HCEC 1CT (cell line): ENCODE data around the gene CDK9.
"Not testable (repeated sequence)": the region's sequence is repeated elsewhere in the genome, so short reads cannot be mapped to it uniquely, and the experiment has no call there.

Source experiments
- DNase-seq: peaks from one replicate; pipeline ENCODE4 v3.0.0-alpha.2; 2017

The CDK9 gene

DNA sequence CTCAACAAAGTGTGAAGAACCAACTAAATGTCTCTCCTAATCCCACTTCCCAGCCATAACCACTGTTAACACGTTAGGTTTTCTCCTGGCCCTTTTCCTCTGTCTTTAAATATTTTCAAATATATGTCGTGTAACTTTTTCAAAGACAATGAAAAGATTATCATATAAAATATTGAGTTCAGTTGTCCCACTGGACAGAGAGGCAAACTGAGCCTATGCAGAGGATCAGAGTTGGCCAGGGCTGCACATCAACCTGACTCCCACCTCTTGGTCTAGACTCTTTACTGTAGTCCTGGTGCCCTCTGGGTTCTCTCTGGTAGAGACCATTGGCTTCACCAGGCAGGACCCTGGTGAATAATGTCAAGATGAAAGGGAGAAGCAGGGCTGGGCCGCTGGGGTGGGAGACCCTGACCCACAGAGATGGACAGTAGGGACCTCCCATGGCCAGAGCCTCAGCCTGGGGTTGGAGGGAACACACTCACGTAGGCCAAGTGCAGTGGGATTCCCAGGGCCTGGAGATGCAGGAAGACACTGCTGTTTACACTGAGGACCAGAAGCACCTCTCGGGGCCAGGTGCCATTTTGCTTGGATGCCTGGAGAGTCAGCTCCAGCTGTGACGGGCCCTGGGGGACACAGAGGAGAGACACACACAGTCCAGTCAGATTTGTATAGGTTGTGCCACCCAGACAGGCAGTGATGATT is 43.5 kb downstream of the CDK9 start:
- no peak for DNase-seq

DNA sequence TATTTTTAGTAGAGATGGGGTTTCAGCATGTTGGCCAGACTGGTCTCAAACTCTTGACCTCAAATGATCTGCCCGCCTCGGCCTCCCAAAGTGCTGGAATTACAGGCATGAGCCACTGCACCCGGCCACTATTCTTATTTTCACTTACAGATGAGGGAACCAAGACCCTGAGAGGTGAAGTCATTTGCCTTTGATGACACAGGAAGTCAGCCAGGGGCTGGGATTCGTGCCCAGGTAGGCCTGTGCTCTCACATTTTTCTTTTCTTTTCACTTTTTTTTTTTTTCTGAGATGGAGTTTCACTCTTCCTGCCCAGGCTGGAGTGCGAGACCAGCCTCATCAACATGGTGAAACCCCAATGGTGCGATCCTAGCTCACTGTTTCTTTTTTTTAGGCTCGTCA is 46.4 kb downstream of the CDK9 start:
- no peak for DNase-seq

DNA sequence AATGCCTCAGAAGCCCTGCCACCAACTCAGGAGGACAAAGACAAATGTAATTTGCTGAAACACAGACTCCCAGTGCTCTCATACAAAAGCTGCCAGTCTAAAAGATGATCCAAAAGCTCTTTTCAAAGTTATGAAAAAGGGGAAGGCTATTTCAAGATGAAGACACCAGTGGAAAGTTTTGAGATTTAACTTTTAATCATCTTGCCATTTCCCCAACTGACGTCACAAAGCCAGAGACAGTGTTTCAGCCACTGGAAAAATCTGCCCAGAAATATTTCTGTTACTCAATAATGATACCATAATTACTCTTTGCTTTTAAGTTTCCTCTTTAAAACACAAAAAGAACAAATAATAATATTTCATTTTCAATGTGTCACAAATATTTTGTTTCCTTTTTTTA is 47.7 kb downstream of the CDK9 start:
- peak; percentile 35 for DNase-seq

DNA sequence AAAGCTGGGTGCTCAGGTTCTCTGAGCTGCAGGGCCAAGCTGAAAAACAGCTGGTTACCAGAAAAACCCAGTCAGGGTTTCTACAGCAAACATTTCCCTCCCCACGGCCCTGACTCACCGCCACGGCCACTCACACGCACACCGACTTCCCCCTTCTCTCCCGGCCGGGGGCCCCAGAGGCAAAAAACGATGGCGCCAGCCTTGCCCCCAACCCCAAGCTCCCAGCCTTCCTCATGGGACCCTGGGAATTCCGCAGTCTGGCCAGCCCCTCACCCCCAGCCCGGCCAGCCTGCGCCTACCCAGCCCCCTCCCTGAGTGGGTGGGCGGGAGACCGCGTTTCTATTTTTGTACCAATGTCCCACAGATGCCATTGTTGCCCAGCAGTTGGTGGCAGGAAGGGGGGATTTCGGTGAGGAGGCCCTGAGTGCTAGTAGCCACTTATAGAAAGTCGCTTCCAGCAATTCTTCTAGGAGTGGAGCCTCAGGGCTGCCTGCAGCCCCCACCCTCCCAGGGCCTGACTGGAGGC is 50.2 kb downstream of the CDK9 start:
- peak; percentile 74 for DNase-seq

DNA sequence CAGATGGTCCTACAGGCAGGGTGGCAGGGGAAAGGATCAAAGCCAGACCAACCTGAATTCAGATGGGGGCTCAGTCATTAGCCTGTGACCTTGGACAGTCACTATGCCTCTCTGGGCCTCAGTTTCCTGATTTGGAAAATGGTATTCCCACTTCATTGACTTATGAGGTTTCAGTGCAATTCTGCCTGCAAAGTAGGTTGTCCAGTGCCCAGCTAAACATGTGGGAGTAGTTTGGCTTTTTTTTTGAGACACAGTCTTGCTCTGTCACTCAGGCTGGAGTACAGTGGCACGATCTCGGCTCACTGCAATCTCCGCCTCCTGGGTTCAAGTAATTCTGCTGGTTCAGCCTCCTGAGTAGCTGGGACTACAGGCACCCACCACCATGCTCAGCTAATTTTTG is 50.7 kb downstream of the CDK9 start:
- DNase-seq, result not testable (repeated sequence)

DNA sequence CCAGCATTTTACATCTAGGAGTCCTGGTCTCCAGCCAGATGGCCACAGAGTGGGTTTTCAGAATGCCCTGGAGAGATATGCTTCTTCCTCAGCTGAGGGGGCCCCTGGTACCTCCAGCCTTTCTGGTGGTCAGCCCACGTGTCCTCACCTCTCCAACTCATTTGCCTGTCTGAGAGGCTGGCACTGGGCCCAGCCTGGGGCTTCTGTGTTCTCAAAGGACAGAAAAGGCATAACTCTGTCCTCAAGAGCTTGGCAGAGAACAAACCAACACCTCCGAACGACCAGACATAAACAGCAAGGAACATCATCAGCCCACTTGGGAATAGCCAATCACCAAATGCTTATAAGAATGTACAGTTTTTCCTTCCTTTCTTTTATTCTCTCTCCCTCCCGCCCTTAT is 51.5 kb downstream of the CDK9 start:
- DNase-seq, result no peak

DNA sequence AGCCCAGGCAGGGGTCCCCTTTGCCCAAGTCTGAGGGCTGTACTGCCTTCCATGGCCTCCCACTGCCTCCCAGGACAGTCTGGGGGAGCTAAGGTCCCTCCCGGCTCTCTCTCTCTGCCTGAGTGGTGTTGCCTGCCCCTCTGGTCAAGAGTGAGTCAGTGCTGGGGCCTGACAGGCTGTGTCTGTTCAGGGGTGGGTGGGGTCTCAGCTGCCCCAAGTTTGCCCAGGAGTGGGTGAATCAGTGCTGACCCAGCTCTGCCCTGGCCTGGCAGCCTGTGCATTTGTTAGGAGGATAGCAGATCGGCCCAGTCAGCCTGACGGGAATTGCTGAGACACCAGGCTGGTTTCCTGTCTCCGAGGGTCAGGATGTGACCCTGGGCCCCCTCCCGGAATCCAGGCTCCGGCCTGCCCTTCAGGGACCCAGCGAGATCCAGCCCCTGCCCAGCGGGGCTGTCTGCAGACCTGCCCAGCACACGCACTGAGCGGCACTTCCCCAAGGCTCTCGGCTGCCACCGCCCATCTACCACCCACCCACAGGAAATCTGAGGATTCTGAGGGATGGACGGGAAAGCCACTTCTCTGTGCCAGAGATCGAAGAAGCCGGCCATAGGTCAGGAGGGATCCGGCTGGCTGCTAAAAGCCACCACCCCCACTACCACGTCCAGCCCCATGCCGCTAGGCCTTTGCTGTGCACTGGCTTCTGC is 52.7 kb downstream of the CDK9 start:
- peak; percentile 96 for DNase-seq
